ENCODE data around the gene HUS1.

DNA sequence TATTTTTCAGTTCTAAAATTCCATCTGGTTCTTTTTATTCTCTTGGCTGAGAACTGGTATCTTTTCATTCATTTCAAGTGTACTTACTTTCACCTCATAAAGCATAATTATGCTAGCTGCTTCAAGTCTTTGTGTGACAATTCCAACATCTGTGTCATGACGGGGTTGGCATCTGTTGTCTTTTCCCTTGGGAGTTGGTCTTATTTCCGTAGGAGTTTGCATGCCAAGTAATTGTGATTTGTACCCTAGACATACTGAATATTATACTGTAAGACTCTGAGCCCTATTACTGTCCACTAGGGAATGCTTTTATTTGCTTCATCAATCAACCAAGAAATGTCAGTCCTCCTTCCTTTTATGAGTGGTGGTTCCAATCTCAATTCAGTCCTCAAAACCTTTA, 24.6 kb upstream of the HUS1 start:
- TF ChIP-seq CTCF (IDR thresholded peaks at IDR 0.05; ENCODE audit: insufficient read depth, low read depth, low read length) = no peak
- no peak for TF ChIP-seq EZH2 (IDR thresholded peaks at IDR 0.05; ENCODE audit: insufficient read depth, low read length)

Data from astrocyte (in vitro differentiated cells and primary cell).